Naive thymus-derived CD4-positive, alpha-beta T cell (primary cell): ENCODE results near the gene CDC42BPG. TPM values are rescaled to one million over a fixed set of nuclear protein-coding genes. Genes with fewer than 3 reads are reported as not detected.

ENCODE experiments used
- ATAC-seq: fragments of 150-1000 bp; cut with Tn5 transposase; 2 replicates; pipeline ENCODE4 v1.10.0; 2021; ENCODE audit warnings: mild to moderate bottlenecking, moderate library complexity
- CTCF ChIA-PET: fragments of 350-600 bp; sonication (Branson Sonifier 250); formaldehyde crosslinking; loops from one replicate; lab custom pipeline; 2021; ENCODE audit warnings: antibody characterized with exemption; lab: Charles Lee
- POLR2A ChIA-PET: fragments of 350-600 bp; sonication (Branson Sonifier 250); formaldehyde crosslinking; loops from one replicate; lab custom pipeline; 2021; ENCODE audit warnings: antibody characterized with exemption, inconsistent platforms; lab: Charles Lee
- DNase-seq, 9 donors: peaks; one replicate each; pipeline versions ENCODE4 v3.0.0 to v3.0.0-alpha.2; 2020 to 2022; ENCODE audit warnings: mixed read lengths in 1 of 9
- H3K27ac ChIP-seq: one replicate; pipeline ENCODE4 v1.7.0; 2013; ENCODE audit warnings: mild to moderate bottlenecking, low read depth, low read length, moderate library complexity
- H3K27me3 ChIP-seq, 2 donors: one replicate each; pipeline ENCODE4 v1.7.0; 2013; ENCODE audit warnings: low read length in 2 of 2, mild to moderate bottlenecking in 2 of 2, moderate library complexity in 2 of 2; ENCODE audit not compliant: control insufficient read depth in 2 of 2, insufficient read depth in 2 of 2
- H3K36me3 ChIP-seq, 3 experiments: 1 replicate in 2 of 3; 2 replicates in 1 of 3; pipeline ENCODE4 v1.7.0; 2013; ENCODE audit warnings: low read length in 3 of 3, mild to moderate bottlenecking in 3 of 3, moderate library complexity in 1 of 3; ENCODE audit not compliant: insufficient read depth in 3 of 3, control insufficient read depth in 2 of 3
- H3K4me1 ChIP-seq, 2 donors: one replicate each; pipeline ENCODE4 v1.7.0; 2013; ENCODE audit warnings: low read length in 2 of 2, mild to moderate bottlenecking in 2 of 2, moderate library complexity in 1 of 2; ENCODE audit not compliant: control insufficient read depth in 2 of 2, insufficient read depth in 2 of 2
- H3K4me3 ChIP-seq: 2 replicates; pipeline ENCODE4 v1.7.0; 2013; ENCODE audit warnings: mild to moderate bottlenecking, low read length
- H3K9me3 ChIP-seq, 3 experiments: 1 replicate in 2 of 3; 2 replicates in 1 of 3; pipeline ENCODE4 v1.7.0; 2013; ENCODE audit warnings: low read length in 3 of 3; ENCODE audit not compliant: control insufficient read depth in 2 of 3
- H3K27ac Mint-ChIP-seq, 9 donors: one replicate each; pipeline ENCODE4 v1.8.0; 2020 to 2022; ENCODE audit warnings: mixed read lengths in 9 of 9, mild to moderate bottlenecking in 8 of 9, moderate library complexity in 5 of 9, inconsistent platforms in 2 of 9
- H3K27me3 Mint-ChIP-seq, 5 donors: one replicate each; pipeline ENCODE4 v1.8.0; 2021 to 2022; ENCODE audit warnings: mixed read lengths in 5 of 5, mild to moderate bottlenecking in 1 of 5
- H3K36me3 Mint-ChIP-seq, 5 donors: one replicate each; pipeline ENCODE4 v1.8.0; 2020 to 2022; ENCODE audit warnings: mixed read lengths in 5 of 5, mild to moderate bottlenecking in 3 of 5, inconsistent platforms in 1 of 5
- H3K4me1 Mint-ChIP-seq, 7 donors: one replicate each; pipeline ENCODE4 v1.8.0; 2020 to 2022; ENCODE audit warnings: mixed read lengths in 7 of 7, mild to moderate bottlenecking in 3 of 7, inconsistent platforms in 1 of 7
- H3K4me3 Mint-ChIP-seq, 10 donors: one replicate each; pipeline ENCODE4 v1.8.0; 2020 to 2022; ENCODE audit warnings: mild to moderate bottlenecking in 10 of 10, mixed read lengths in 10 of 10, moderate library complexity in 6 of 10, inconsistent platforms in 2 of 10
- H3K9me3 Mint-ChIP-seq, 11 donors: one replicate each; pipeline ENCODE4 v1.8.0; 2020 to 2022; ENCODE audit warnings: mixed read lengths in 11 of 11, mild to moderate bottlenecking in 4 of 11, inconsistent platforms in 1 of 11, moderate library complexity in 1 of 11
- intact Hi-C, 2 donors: fragments of 100-400 bp; cut with micrococcal nuclease; formaldehyde crosslinking; loops; one replicate each; pipeline ENCODE4 v1.15.1; 2023
- polyA plus RNA-seq, 2 donors: library from polyadenylated mRNA; unstranded; fragments of 300-500 nt; fragmentation: Illumina TruSeq; gene quantifications; one replicate each; pipeline ENCODE4 v1.2.3, GENCODE V29; 2021
- total RNA-seq, 6 experiments: library from RNA in 5 of 6; stranded (reverse) in 5 of 6; gene quantifications; 1 replicate in 5 of 6; 2 replicates in 1 of 6; pipeline ENCODE4 v1.2.3 and lab custom pipeline; 2021 to 2026

Gene CDC42BPG
- total and polyA plus RNA-seq, 7 experiments from 2014 or later = 0.22 to 9.2 (median 6.9) TPM

- Histone ChIP-seq H3K27me3 (no peaks in the 10 kb centered on the region), H3K27ac (peak overlapping the region; percentile 63), H3K9me3 (no peaks in the 10 kb centered on the region), H3K36me3 (peaks cover 9 to 44% (median 16%) of the 10 kb centered on the region in 3 experiments), H3K4me1 (peaks cover 95 to 97% of the 10 kb centered on the region in 2 donors), H3K4me3 (no peak overlapping the region)
- Mint-ChIP-seq H3K4me1 (peaks cover 51 to 92% (median 89%) of the 10 kb centered on the region in 7 donors), H3K36me3 (peaks cover 0 to 49% (median 15%) of the 10 kb centered on the region in 5 donors), H3K27me3 (no peaks in the 10 kb centered on the region), H3K9me3 (peaks cover 0 to 1% (median 0%) of the 10 kb centered on the region in 11 donors), H3K4me3 (peak overlapping the region; percentile 20 to 83 (median 71)), H3K27ac (peak overlapping the region; percentile 78 to 97 (median 91))
- intact Hi-C loops = loop anchor here in 1 of 2 donors (5.0 kb wide), 1 partner anchor 242 kb away; the partner anchor contains the start of gene VPS51
- POLR2A ChIA-PET = interaction anchor here (0.7 to 29.3 kb wide), 3 partner anchors 8 to 567 kb away, joined by 3 to 1324 read pairs (median 457); partner anchors contain the start of gene EHD1
- DNase-seq (no peak), ATAC-seq (no peak)
- CTCF ChIA-PET = interaction anchor here (11.9 to 29.8 kb wide), 3 partner anchors 5 to 31 kb away, joined by 280 to 945 read pairs (median 280); partner anchors contain the start of gene EHD1
Measured at GRCh38 chr11:64855596-64856304, 11.3 kb upstream of the CDC42BPG start.

- peak; percentile 35 for ATAC-seq
- Mint-ChIP-seq H3K27me3 (no peaks in the 10 kb centered on the region), H3K4me1 (peaks cover 45 to 94% (median 84%) of the 10 kb centered on the region in 7 donors), H3K4me3 (peak overlapping the region; percentile 45 to 83 (median 73)), H3K36me3 (peaks cover 0 to 44% (median 15%) of the 10 kb centered on the region in 5 donors), H3K9me3 (no peaks in the 10 kb centered on the region), H3K27ac (peak overlapping the region; percentile 78 to 97 (median 93))
- DNase-seq = no peak
- Histone ChIP-seq H3K36me3 (peaks cover 9 to 44% (median 13%) of the 10 kb centered on the region in 3 experiments), H3K27me3 (no peaks in the 10 kb centered on the region), H3K4me1 (peaks cover 88 to 93% of the 10 kb centered on the region in 2 donors), H3K27ac (peak overlapping the region; percentile 75), H3K9me3 (no peaks in the 10 kb centered on the region), H3K4me3 (no peak overlapping the region)
- CTCF ChIA-PET = interaction anchor here (11.9 to 29.8 kb wide), 2 partner anchors 9 to 31 kb away, joined by 280 to 945 read pairs; partner anchors contain the start of gene EHD1
- POLR2A ChIA-PET = interaction anchor here (0.6 to 29.3 kb wide), 6 partner anchors 9 to 1315 kb away, joined by 3 to 1324 read pairs (median 16); partner anchors contain the start of genes EHD1, RASGRP2 and SF1
- intact Hi-C loops = loop anchor here in 1 of 2 donors (5.0 kb wide), 1 partner anchor 242 kb away; the partner anchor contains the start of gene VPS51
Measured at GRCh38 chr11:64854534-64855502, 10.4 kb upstream of the CDC42BPG start.

- ATAC-seq (no peak), DNase-seq (no peak)
- peaks cover 9 to 44% (median 13%) of the 10 kb centered on the region in 3 experiments for H3K36me3 ChIP-seq
- intact Hi-C loops = no loop called here
- CTCF ChIA-PET = interaction anchor here (11.9 to 29.8 kb wide), 2 partner anchors 9 to 32 kb away, joined by 280 to 945 read pairs; partner anchors contain the start of gene EHD1
- peaks cover 0 to 38% (median 10%) of the 10 kb centered on the region in 5 donors for H3K36me3 Mint-ChIP-seq
- no peaks in the 10 kb centered on the region for H3K27me3 Mint-ChIP-seq
- H3K27ac ChIP-seq = peak overlapping the region; percentile 75
- peaks cover 44 to 94% (median 81%) of the 10 kb centered on the region in 7 donors for H3K4me1 Mint-ChIP-seq
- H3K4me1 ChIP-seq = peaks cover 87 to 92% of the 10 kb centered on the region in 2 donors
- H3K4me3 ChIP-seq = no peak overlapping the region
- H3K4me3 Mint-ChIP-seq = peak overlapping the region; percentile 56 to 80 (median 70)
- POLR2A ChIA-PET = interaction anchor here (1.1 to 29.3 kb wide), 8 partner anchors 10 to 110 kb away, joined by 3 to 1324 read pairs (median 7); partner anchors contain the start of genes EHD1, MAP4K2, RASGRP2 and SF1
- no peaks in the 10 kb centered on the region for H3K27me3 ChIP-seq
- no peaks in the 10 kb centered on the region for H3K9me3 Mint-ChIP-seq
- H3K9me3 ChIP-seq = no peaks in the 10 kb centered on the region
- H3K27ac Mint-ChIP-seq = peak overlapping the region in 8 of 9 donors; percentile 36 to 95 (median 89)
Measured at GRCh38 chr11:64854157-64854533, 9.7 kb upstream of the CDC42BPG start.

- Histone ChIP-seq H3K4me3 (no peak overlapping the region), H3K27me3 (no peaks in the 10 kb centered on the region), H3K27ac (peak overlapping the region; percentile 75), H3K36me3 (peaks cover 9 to 44% (median 13%) of the 10 kb centered on the region in 3 experiments), H3K9me3 (no peaks in the 10 kb centered on the region), H3K4me1 (peaks cover 87 to 92% of the 10 kb centered on the region in 2 donors)
- ChIA-PET CTCF (interaction anchor here (0.7 to 29.8 kb wide), 3 partner anchors 10 to 911 kb away, joined by 3 to 945 read pairs (median 280); partner anchors contain the start of gene EHD1), POLR2A (interaction anchor here (0.6 to 29.3 kb wide), 11 partner anchors 10 to 264 kb away, joined by 3 to 1324 read pairs (median 6); partner anchors contain the start of genes EHD1, MAP4K2, RASGRP2 and SF1)
- ATAC-seq (peak; percentile 13), DNase-seq (peak in 6 of 9 donors; percentile 50 to 65 (median 56))
- Mint-ChIP-seq H3K4me3 (peak overlapping the region; percentile 56 to 84 (median 72)), H3K4me1 (peaks cover 48 to 94% (median 80%) of the 10 kb centered on the region in 7 donors), H3K27me3 (no peaks in the 10 kb centered on the region), H3K9me3 (no peaks in the 10 kb centered on the region), H3K36me3 (peaks cover 0 to 34% (median 10%) of the 10 kb centered on the region in 5 donors), H3K27ac (peak overlapping the region; percentile 86 to 95 (median 89))
- intact Hi-C loops = no loop called here
Measured at GRCh38 chr11:64853709-64854108, 9.3 kb upstream of the CDC42BPG start.

- intact Hi-C loops = no loop called here
- H3K27me3 Mint-ChIP-seq = no peaks in the 10 kb centered on the region
- no peaks in the 10 kb centered on the region for H3K27me3 ChIP-seq
- H3K4me3 ChIP-seq = no peak overlapping the region
- peak overlapping the region; percentile 61 to 84 (median 74) for H3K4me3 Mint-ChIP-seq
- ChIA-PET POLR2A (interaction anchor here (0.6 to 29.3 kb wide), 12 partner anchors 9 to 264 kb away, joined by 3 to 1324 read pairs (median 5); partner anchors contain the start of genes CDC42BPG, EHD1, MAP4K2 and RASGRP2), CTCF (interaction anchor here (0.5 to 29.8 kb wide), 4 partner anchors 11 to 911 kb away, joined by 3 to 945 read pairs (median 142); partner anchors contain the start of gene EHD1)
- H3K27ac ChIP-seq = peak overlapping the region; percentile 75
- H3K9me3 Mint-ChIP-seq = no peaks in the 10 kb centered on the region
- H3K4me1 Mint-ChIP-seq = peaks cover 55 to 94% (median 81%) of the 10 kb centered on the region in 7 donors
- H3K36me3 ChIP-seq = peaks cover 9 to 44% (median 13%) of the 10 kb centered on the region in 3 experiments
- H3K4me1 ChIP-seq = peaks cover 87 to 92% of the 10 kb centered on the region in 2 donors
- ATAC-seq (peak; percentile 7), DNase-seq (no peak)
- peaks cover 0 to 31% (median 10%) of the 10 kb centered on the region in 5 donors for H3K36me3 Mint-ChIP-seq
- peak overlapping the region; percentile 87 to 95 (median 90) for H3K27ac Mint-ChIP-seq
- no peaks in the 10 kb centered on the region for H3K9me3 ChIP-seq
Measured at GRCh38 chr11:64852804-64853509, 8.5 kb upstream of the CDC42BPG start.
